Limb (tissue), 2 donors: ENCODE measurements around the gene CGNL1.
A peak's percentile ranks its signal among the peaks of the same experiment; 100 is the strongest.

Experiments used
- DNase-seq, 2 donors: peaks; one replicate each; pipeline ENCODE4 v3.0.0-alpha.2; 2016; ENCODE audit errors: extremely low spot score in 2 of 2

The CGNL1 gene

DNA sequence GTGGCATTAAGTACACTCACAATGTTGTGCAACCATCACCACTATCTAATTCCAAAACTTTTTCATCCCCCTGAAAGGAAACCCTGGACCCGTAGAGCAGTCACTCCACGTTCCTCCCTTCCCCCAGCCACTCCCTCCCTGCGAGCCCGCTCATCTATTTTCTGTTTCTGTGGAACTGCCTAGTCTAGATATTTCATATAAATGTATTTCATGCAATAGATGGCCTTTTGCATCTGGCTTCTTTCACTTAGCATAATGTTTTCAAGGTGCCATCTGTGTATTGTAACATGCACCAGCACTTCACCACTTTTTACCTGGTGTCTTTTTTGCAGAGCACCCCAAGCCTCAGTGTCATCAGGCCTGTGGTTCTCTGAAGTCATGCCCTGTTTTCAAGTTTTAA lies 10.7 kb downstream of the CGNL1 start:
- no peak for DNase-seq

DNA sequence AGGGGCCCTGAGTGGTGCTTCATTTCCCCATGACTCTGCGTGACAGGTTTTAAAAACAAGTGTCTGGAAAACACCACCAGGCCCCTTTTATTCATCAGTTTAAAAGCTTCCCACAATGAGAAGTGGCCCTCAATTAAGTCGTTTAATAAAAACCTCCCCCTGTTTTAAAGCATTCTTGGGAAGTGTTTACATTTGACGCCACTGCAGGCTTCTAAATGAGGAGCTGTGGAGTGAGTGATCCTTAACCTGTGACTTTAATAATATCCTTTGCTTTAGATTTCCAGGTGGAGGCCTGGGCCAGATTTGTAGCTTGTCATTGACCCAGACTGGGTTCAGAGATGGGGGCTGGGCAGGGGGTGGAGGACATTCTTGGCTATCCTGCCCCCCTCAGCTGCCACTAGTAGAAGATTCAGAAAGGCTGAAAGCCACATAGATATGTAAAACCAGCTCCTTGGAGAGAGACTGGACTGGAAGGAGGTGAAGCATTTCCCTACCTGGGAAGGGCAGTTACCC lies 11.3 kb downstream of the CGNL1 start:
- DNase-seq, result no peak

DNA sequence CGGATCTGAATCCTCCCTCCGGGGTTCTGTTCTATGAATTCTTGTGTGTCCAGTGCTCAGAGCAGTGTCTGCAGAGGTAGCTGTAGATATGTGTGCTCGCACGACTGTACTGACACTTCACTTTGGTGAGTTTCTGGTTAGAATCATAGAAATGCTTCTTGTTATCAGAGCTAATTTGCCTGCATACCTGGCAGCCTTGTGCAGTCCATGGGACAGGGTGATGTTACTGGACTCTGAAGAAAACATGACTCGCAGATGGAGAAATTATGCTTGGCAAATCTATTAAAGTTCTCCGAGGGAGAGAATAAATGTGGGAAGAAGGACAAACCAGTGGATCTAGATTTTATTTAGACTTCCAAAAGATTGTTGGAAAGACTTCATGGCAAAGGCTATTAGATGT lies 12.2 kb downstream of the CGNL1 start:
- DNase-seq, result no peak

DNA sequence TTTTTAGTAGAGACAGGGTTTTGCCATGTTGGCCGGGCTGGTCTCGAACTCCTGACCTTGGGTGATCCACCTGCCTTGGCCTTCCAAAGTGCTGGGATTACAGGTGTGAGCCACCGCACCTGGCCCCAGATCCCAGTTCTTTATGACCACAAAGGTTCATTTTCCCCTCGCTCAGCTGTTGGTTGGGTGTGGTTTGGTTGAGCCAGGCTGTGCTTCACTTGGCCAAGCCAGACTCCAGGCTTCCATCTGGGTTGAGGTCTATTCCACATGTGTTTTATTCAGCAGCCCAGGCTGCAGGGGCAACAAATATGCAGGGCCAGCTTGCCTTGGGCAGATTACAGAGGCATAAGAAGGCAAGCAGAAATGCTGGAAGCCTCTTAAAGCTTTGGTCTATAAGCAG lies 13.7 kb downstream of the CGNL1 start:
- DNase-seq, result no peak

DNA sequence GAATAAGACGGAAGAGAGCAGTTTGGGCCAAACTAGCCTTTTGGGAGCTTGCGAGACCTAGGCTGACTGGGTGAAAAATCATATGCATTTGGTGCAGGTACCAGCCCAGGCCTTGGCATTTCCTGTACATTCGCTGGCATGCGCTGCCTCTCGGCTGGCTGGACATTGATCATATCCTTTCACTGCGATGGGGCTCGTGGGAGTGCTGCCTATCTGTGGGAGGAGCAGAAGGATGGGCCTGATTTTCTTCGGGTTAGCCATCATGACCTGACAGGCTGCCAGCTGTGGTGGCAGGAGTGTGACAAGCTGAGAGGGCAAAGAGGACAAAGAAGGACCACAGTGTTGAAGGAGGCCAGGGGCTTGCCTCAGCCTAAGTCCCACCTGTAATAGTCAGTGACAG lies 14.3 kb downstream of the CGNL1 start:
- DNase-seq, result no peak

DNA sequence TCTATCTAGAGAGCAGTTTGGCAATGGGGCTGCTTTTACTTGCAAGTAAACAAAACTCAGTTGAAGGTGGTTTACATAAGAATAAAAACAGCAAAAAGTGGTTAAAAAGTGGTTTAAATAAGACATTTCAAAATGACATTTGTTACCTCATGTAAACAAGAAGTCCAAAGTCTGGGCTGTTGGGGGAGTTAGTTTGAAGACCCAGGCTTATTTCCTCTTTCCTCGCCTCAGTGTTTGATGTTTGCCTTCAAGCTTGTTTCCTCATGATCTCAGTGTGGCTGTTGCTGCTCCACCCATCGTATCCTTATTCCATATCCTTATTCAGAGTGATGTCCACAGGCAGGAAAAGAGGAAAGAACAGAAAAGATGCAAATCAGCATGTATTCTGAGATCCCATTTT lies 15.2 kb downstream of the CGNL1 start:
- DNase-seq, result no peak

DNA sequence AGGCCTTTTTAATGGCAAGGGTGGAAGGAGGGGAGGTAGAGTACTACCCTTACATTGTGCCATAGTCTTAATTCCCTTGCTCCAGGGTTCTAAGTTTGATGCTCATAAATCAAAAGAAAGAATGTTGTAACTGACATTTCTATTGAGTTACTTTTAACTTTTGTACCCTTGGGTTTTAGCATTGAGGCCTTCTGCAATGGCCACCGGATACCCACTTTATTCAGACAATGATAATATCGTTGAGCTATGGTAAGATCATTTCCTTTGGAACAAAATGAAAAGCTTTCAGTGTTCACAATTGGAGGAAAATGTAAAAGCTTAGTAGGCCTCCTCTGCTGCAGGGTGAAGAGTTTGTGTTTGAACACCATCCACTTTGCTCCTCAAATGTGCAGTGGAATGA lies 16.8 kb downstream of the CGNL1 start:
- no peak for DNase-seq

DNA sequence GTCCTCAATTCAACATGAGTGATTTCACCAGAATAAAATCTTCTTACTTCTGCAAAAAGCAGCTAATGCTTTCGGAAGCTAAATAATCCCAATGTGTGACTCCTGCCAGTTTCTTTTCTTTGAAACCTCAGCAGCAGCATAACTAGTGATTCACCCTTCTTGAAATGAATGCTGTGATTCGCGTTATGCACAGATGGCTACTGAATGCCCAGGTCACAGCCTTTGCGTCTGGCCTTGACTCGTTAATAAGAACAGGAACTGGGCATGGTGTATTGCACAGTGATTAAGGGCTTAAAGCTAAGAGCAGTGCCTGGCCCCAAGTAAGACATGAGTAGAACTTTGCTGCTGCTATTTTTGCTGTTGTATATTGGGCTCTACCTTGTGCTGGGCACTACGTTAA lies 19.0 kb downstream of the CGNL1 start:
- no peak for DNase-seq

DNA sequence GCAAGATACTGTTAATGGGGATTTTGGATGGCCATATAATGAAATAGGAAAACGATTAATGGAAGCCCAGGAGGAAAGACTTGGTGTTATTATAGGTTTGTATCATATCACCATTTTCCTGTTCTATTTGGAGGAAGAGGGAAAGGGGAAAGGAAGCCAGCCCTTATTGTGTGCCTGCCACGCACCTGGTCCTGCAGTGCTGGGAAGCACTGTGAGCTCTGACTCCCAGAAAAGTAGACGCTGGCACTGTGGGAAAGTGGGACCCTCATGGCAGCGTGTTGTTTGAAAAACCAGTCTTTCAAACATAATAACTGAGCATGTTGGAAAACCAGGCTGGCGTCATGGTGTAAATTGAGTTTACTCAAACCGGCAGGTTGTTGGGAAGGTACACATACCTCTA lies 22.0 kb downstream of the CGNL1 start:
- DNase-seq, result no peak

DNA sequence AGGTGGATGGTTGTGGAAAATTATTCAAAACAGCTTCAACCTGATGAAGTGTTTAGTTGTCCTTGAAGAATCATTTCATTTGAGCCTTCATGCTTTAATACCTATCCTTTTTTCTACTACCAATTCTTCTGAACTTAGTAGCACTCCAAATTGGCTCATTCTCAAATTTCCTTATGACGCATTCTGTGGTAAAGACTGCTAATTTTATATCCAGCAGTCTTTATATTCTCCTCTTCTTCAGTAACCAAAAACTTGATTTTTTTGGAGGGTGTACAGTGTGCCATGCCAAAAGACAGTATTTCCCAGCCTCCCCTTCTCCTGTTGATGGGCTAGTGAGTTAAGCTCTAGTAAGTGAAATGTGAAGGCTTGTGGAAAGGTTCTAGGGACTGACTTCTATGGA lies 25.2 kb downstream of the CGNL1 start:
- DNase-seq, result no peak

DNA sequence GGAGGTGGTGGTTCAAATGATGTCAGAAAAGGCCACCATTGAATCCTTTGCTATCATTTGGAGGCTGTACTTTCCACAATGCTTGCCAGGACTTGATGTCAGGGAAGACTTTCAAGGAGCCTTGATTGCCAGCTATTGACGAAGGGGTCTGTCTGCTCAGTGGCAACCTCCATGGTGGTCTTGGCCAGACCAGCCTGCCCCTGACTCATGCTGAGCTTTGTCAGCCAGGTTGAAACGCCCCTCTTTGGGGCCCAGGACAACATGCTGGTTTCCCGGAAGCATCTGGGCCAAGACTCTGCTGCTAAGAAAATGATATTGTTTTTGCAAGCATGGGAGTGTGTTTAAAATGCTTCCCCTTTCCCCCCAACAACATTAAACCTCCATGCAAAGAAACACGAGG lies 26.7 kb downstream of the CGNL1 start:
- DNase-seq, result peak in 1 of 2 donors; percentile 66

DNA sequence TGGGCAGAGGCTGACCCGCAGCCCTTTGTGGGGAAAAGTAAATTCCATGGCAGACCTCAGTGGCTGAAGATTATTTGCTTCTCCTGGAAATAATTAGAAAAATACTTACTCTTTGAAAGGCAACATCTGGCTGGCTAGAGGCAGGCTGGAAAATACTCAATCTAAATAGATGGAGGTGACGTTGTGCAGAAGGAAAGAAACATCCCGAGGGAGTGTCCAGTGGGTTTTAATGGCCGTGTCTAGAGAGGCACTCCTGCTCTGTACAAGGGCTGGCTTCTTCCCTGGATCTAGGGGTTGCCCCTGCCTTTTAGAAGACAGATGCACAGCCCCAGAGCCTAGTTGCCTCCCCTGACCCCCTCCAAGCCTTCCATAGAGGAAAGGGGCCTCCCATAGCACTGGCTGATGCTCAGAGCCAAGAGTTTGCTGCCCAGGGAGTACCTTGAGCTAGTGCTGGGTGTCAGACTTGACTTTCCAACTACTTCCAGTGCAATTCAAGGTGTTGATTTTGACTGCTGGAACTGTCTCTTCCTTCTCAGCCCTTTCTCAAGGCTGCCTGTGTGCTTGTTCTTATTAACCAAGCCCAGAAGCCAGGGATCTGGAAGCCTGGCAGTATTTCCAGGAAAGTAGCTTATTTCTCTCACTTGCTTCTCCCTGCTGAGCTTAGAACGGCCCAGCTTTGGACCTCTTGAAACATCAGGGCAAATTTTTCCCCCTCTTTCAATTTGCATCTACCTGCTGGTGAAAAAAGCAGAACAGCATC lies 27.4 kb downstream of the CGNL1 start:
- DNase-seq, result peak in 1 of 2 donors; percentile 42

DNA sequence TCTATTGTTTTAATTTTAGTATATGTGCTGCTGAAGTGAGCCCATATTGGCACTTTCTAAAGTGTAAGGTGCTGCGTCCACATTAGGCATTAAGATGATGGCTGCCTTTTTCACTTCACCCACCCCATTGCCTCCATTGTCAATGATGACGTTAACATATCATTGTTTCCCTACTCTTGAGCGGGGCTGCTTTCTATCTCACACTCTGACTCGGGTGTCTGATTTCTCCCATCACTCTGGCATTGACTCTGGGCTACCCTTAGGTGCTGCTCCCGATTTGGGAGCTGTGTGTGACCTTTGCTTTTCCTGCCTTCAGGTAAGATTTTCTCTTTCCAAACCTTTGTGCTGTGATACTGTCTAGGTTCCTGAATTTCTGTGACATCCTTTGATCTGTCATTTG lies 28.8 kb downstream of the CGNL1 start:
- DNase-seq, result no peak

DNA sequence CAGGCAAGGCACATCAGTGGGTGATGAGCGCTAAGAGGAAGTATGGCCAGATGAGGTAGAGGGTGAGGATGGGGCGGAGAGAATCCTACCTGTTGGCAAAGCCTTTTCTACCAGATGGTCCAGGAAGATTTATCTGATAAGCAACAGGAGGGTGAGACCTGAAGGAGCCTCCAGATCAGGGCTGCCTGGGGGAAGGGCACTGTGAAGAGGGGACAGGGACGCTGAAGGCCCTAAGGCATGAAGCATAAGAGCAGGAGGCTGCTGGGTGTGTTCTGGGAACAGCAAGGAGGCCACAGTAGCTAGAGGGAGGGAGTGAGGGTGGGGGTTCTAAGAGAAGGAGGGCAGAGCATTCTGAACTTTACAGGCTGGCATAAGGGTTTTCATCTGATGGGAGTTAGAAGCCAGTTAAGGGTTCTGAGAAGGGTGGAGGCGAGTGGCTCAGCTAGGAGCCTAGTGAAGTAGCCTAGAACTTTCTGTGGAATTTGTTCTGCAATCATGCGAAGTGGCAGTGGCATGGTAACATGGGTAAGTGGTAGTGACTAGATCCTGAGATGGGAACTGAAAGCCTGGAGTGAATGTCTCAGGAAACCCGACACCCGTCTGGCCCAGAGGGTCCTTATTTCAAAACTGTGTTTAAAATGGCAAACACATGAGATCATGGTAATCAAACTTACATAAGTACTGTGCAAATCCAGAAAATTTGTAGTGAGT lies 29.9 kb downstream of the CGNL1 start:
- DNase-seq, result no peak

DNA sequence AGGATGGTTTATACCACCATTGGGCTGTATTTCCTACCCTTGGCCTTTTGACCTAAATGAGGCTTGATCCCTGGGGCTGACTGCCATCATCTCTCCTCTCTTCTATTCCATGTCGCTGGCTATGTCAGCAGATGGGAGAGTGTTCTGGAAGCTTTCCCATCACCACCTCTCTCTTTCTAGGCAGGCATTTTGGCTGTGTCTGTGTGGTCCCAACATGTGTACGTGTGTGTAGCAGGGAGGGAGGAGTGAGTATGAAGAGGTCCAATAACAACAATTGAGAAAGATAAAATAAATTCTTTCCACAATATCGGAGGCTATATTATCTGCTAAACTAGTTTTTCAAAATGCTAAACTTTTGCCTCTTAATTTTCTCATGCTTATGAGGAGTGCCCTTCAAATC lies 34.1 kb downstream of the CGNL1 start:
- DNase-seq, result no peak

DNA sequence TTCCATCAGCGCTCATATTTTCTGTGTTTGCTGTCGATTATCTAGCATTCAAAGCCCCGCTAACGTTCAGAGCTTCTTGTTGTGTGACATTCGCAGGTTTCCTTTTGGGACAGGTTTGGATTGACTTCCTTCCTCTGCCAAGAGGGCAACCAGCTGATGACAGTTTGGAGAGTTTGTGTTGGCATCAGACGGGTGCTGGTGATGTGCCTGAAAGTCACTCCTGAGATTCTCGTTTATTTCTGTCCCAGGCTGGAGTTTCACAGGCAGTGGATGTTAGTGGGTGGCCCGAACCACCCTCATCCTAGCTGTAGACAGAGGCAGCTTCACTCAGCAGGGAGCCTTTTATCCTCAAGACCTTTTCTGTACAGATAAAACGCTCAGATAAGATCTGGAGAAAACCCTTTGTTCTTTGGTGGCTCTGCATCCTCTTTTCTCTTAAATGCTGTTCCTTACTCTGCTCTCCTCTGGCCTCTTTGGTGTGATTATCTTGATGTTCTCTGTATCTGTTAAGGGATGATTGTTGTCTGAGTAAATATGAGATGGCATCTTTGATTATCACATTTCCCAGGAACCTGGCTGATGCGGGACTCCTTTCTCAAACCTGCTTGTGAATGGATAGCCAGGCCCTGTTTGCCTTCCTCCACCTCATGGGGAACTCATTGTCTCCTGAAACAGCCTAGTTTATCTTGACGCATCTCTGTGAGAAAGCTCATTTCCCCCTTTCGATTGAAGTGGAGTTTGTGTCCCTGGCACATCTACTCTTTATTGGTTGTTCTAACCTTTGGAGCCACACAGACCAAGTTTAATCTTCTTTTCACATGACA lies 35.9 kb downstream of the CGNL1 start:
- no peak for DNase-seq

DNA sequence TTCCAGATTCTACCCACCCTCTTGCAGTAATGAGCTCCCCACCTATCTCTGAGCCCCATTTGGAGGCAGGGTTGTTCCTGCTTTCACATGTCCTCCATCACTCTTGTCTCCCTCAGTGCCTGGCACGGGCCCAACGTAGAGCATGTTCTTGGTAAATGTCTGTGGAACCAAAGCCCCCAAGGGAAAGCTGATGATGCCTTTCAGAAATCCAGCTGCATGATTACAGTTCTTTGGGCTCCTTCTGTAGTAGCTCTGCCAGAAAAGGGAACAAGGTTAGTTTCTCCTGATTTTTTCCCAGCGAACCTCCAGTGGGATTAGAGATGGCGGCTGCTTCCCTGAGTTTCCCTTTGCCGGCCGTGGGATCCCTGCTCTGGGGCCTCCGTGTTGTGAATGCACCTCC lies 39.3 kb downstream of the CGNL1 start:
- DNase-seq, result no peak

DNA sequence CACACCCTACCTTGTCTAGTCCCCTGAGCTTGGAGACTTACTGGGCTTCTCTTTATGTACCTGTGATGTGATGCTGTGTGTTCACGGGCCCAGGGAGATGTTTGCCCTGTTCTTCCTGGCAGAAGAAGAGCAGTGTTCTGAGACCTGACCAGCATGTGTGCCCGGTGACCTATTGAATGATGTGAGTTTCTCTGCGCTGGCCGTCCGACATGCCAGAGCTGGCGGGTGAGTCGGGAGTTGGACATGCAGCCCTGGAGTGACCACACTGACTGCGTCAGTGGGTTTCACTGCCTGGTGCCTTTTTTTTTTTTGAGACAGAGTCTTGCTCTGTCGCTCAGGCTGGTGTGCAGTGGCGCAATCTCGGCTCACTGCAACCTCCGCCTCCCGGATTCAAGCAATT lies 42.3 kb downstream of the CGNL1 start:
- DNase-seq, result no peak

DNA sequence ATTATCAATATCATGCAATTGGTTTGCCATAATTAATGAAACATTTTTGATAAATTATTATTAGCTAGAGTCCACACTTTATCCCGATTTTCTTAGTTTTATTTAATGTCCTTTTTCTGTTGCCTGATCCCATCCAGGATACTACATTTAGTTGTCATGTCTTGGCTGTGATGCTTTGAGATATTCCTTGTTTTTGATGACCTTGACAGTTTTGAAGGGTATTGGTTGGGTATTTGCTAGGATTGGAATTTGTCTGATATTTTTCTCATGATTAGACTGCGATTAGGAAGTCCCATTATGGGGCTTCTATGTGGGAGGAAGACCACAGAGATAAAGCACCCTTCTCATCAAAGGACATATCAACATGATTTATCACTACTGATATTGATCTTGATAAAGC lies 43.0 kb downstream of the CGNL1 start:
- no peak for DNase-seq

DNA sequence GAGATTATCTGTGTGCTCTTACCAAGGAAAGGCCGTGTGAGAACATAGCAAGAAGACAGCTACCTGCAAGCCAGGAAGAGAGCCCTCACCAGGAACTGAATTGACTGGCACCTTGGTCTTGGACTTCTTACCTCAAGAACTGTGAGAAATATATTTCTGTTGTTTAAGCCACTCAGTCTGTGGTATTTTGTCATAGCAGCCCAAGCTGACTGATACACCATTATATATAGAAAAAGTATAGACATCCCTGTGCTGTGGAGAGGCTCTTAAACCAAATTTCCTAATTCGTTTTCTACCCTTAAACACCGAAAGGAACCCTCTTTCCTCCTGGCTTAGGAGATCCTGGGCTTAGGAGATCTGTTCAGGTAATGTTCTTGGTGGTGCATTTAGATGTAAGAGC lies 44.8 kb downstream of the CGNL1 start:
- DNase-seq, result no peak

DNA sequence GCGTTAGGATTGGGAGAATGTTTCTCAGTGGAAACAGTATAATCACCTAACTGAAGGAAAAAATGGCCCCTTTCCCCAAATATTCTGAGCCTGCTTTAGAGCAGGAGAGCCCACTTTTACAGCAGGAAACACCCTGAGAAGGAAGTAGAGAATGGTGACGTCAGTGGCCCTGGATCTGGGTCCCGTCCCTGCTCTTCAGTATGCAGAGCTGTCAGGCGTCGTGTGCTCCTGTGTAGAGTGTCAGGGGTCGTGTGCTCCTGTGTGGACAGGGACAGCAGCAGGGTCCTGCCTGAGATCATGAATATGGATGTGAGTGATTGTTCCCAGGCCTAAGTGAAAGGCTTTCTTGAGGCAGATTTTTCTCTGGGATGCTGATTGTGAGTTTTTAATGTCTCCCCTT lies 45.2 kb downstream of the CGNL1 start:
- no peak for DNase-seq

DNA sequence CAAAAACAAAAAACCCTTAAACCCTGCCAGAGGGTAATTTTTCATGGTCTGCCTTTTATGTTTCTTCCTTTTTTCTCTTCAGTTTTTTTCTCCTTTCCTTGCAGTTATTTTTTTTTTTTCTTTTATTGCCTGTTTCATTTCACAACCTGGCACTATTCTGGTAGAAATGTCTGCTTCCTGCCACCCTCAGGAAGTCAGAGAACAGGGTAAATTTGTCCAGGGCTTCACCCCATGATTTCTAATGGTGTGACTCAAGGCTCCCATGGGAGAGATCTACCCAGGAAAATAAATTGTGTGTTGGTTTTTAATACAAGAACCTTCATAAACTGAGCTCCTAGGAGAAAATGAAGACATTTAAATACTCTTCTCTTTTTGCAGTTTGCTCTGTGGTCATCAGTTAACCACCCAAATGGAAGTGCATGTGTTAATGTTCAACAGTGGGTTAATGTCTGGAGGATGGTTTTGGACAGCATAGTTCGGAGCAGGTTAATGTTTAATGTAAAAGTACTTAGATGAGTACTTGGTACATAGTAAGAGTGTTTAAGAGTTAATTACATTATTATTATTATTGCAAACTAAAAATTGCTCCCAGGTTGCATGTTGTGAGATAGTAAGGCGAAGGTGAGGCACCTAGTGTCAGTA lies 45.9 kb downstream of the CGNL1 start:
- DNase-seq, result no peak
